PC-9 (cell line): ENCODE results near the gene CHAC2. TPM values are rescaled to one million over a fixed set of nuclear protein-coding genes. Genes with fewer than 3 reads are reported as not detected.
A peak's percentile ranks its signal among the peaks of the same experiment; 100 is the strongest.

Experiments
- BruUV-seq: library from RNA; stranded (reverse); fragments of 400-500 nt; replicated peaks from 2 replicates; lab custom pipeline; 2021; lab: Mats Ljungman, UMichigan
- CTCF ChIA-PET: fragments of 300-600 bp; sonication (Branson Sonifier 250); formaldehyde crosslinking; loops from one replicate; lab custom pipeline; 2022; ENCODE audit warnings: antibody characterized with exemption; lab: Charles Lee
- POLR2A ChIA-PET: fragments of 300-600 bp; sonication (Branson Sonifier 250); formaldehyde crosslinking; loops from one replicate; lab custom pipeline; 2022; ENCODE audit warnings: antibody characterized with exemption; ENCODE audit not compliant: unreplicated experiment; lab: Charles Lee
- DNase-seq, 2 experiments: peaks; one replicate each; pipeline versions ENCODE4 v3.0.0 to v3.0.0-alpha.2; 2015 to 2022; ENCODE audit warnings: mixed read lengths in 1 of 2
- H2AFZ ChIP-seq: fragments of 200-600 bp; sonication (generic); 2 replicates; pipeline ENCODE4 v1.8.1; 2017; ENCODE audit warnings: antibody characterized with exemption
- H3F3A ChIP-seq: fragments of 200-600 bp; sonication (generic); 2 replicates; pipeline ENCODE4 v1.8.1; 2017; ENCODE audit warnings: antibody characterized with exemption, mild to moderate bottlenecking, low read depth; ENCODE audit not compliant: insufficient read depth
- H3K27ac ChIP-seq: fragments of 200-600 bp; sonication (generic); 2 replicates; pipeline ENCODE4 v1.6.1; 2016; ENCODE audit warnings: mixed run types
- H3K27me3 ChIP-seq: fragments of 200-600 bp; sonication (generic); 2 replicates; pipeline ENCODE4 v1.6.1; 2016; ENCODE audit warnings: low read depth, mixed run types; ENCODE audit not compliant: insufficient read depth
- H3K36me3 ChIP-seq: fragments of 200-600 bp; sonication (generic); 2 replicates; pipeline ENCODE4 v1.6.1; 2016; ENCODE audit warnings: low read depth, mixed run types
- H3K4me1 ChIP-seq: fragments of 200-600 bp; sonication (generic); replicated peaks from 2 replicates; pipeline ENCODE4 v1.6.1; 2016; ENCODE audit warnings: mixed run types; ENCODE audit not compliant: insufficient read depth
- H3K4me2 ChIP-seq: fragments of 200-600 bp; sonication (generic); 2 replicates; pipeline ENCODE4 v1.6.1; 2017; ENCODE audit warnings: mixed run types
- H3K4me3 ChIP-seq: fragments of 200-600 bp; sonication (generic); 2 replicates; pipeline ENCODE4 v1.6.1; 2016; ENCODE audit warnings: mixed run types
- H3K79me2 ChIP-seq: fragments of 200-600 bp; sonication (generic); 2 replicates; pipeline ENCODE4 v1.6.1; 2017; ENCODE audit warnings: low read depth, mixed run types
- H3K9me2 ChIP-seq: fragments of 200-600 bp; sonication (generic); 2 replicates; pipeline ENCODE4 v1.8.1; 2017; ENCODE audit warnings: mild to moderate bottlenecking; ENCODE audit not compliant: insufficient read depth
- H3K9me3 ChIP-seq: fragments of 200-600 bp; sonication (generic); 2 replicates; pipeline ENCODE4 v1.8.1; 2016; ENCODE audit warnings: low read depth; ENCODE audit not compliant: insufficient read depth
- H4K20me1 ChIP-seq: fragments of 200-600 bp; sonication (generic); 2 replicates; pipeline ENCODE4 v1.8.1; 2017; ENCODE audit not compliant: insufficient read depth
- EZH2 ChIP-seq: fragments of 200-600 bp; sonication (generic); IDR thresholded peaks from 2 replicates; pipeline ENCODE4 v1.8.0; 2017; ENCODE audit warnings: antibody characterized with exemption, low read depth
- intact Hi-C: fragments of 100-400 bp; cut with micrococcal nuclease; formaldehyde crosslinking; loops from one replicate; pipeline ENCODE4 v1.10.0; 2022; ENCODE audit not compliant: unreplicated experiment
- total RNA-seq: library from RNA; stranded (reverse); gene quantifications from 2 replicates; pipeline ENCODE4 v1.2.3, GENCODE V29; 2021
- TF ChIP-seq, protein P1 (sequence below): fragments of 200-600 bp; sonication (generic); conservative IDR thresholded peaks from 2 replicates; pipeline ENCODE4 v1.6.1; 2017; ENCODE audit warnings: mixed run types, antibody characterized with exemption, mild to moderate bottlenecking, moderate library complexity

CHAC2 gene
- total RNA-seq, 1 experiment from 2014 or later: 5.0 TPM

DNA sequence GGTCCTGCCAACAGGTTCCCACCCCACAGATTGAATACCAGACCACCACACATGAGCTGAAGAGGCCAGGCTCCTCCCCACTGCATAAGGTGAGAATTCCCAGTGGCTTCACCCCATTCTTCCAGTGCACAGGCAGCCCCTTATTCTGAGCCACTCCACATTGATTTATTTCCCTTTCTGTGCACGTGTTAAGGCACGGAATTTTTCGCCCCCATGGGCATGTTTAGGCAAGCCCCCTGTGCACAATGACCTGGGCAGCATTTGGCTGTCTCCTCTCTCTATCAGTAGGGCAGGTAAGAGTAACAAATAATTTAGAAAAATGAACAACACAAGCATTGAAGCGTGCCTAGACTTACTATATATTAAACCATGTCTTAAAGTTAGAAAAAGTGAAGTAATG, 15.2 kb upstream of the CHAC2 start:
- no peaks in the 10 kb centered on the region; the same call in 1 of the 2 replicates for H3K4me1 ChIP-seq
- intact Hi-C loops: no loop called here
- H3K27me3 ChIP-seq: no peaks in the 10 kb centered on the region
- H3K4me2 ChIP-seq: no peak overlapping the region
- no peak for TF ChIP-seq EZH2
- TF ChIP-seq, protein P1, sequence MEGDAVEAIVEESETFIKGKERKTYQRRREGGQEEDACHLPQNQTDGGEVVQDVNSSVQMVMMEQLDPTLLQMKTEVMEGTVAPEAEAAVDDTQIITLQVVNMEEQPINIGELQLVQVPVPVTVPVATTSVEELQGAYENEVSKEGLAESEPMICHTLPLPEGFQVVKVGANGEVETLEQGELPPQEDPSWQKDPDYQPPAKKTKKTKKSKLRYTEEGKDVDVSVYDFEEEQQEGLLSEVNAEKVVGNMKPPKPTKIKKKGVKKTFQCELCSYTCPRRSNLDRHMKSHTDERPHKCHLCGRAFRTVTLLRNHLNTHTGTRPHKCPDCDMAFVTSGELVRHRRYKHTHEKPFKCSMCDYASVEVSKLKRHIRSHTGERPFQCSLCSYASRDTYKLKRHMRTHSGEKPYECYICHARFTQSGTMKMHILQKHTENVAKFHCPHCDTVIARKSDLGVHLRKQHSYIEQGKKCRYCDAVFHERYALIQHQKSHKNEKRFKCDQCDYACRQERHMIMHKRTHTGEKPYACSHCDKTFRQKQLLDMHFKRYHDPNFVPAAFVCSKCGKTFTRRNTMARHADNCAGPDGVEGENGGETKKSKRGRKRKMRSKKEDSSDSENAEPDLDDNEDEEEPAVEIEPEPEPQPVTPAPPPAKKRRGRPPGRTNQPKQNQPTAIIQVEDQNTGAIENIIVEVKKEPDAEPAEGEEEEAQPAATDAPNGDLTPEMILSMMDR: no peak
- DNase-seq: no peak
- no peak overlapping the region for H3K4me3 ChIP-seq
- BruUV-seq: no TSS peak
- H2AFZ ChIP-seq: no peak overlapping the region
- peaks cover 4% of the 10 kb centered on the region; the same call in 1 of the 2 replicates for H3K9me3 ChIP-seq
- H3K27ac ChIP-seq: no peak overlapping the region
- CTCF ChIA-PET: no interaction called here
- H3K79me2 ChIP-seq: no peaks in the 10 kb centered on the region
- peaks cover 24% of the 10 kb centered on the region for H3K36me3 ChIP-seq
- H4K20me1 ChIP-seq: 0 out of 2 replicates have a peak, but pooled peaks cover 4% of the 10 kb centered on the region
- no peaks in the 10 kb centered on the region for H3K9me2 ChIP-seq
- H3F3A ChIP-seq: 0 out of 2 replicates have a peak, but pooled peaks cover 3% of the 10 kb centered on the region
- POLR2A ChIA-PET: no interaction called here

DNA sequence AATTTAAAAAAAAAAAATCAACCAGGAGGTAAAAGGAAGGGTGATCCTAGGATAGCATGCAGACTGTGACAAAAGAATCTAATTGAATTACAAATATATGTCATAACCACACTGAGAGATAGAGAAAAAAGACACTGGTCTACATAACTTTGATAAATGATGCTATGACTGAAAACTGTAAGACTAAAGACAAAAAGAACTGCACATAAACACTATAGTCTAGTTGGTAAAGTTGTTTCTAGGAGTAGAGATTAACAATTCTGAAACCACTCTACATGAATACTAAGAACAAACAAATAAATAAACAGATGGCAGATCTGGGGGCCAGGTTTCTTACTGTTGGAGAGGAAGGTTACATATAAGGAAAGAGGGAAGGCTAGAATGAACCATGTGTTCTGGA, 14.6 kb upstream of the CHAC2 start:
- H4K20me1 ChIP-seq: 0 out of 2 replicates have a peak, but pooled peaks cover 4% of the 10 kb centered on the region
- TF ChIP-seq, protein P1: no peak
- no peak for TF ChIP-seq EZH2
- no peaks in the 10 kb centered on the region; the same call in 1 of the 2 replicates for H3K4me1 ChIP-seq
- intact Hi-C loops: no loop called here
- H3F3A ChIP-seq: 0 out of 2 replicates have a peak, but pooled peaks cover 3% of the 10 kb centered on the region
- no peaks in the 10 kb centered on the region for H3K27me3 ChIP-seq
- CTCF ChIA-PET: no interaction called here
- H3K9me3 ChIP-seq: peaks cover 4% of the 10 kb centered on the region; the same call in 1 of the 2 replicates
- no peak overlapping the region for H3K4me3 ChIP-seq
- H3K4me2 ChIP-seq: no peak overlapping the region
- peaks cover 20% of the 10 kb centered on the region for H3K36me3 ChIP-seq
- no peak overlapping the region for H3K27ac ChIP-seq
- no peaks in the 10 kb centered on the region for H3K9me2 ChIP-seq
- no peak overlapping the region for H2AFZ ChIP-seq
- POLR2A ChIA-PET: interaction anchor here (0.7 kb wide), 1 partner anchor 1103 kb away, joined by 6 read pairs; no protein-coding TSS in a partner anchor
- no TSS peak for BruUV-seq
- DNase-seq: no peak
- H3K79me2 ChIP-seq: no peaks in the 10 kb centered on the region

DNA sequence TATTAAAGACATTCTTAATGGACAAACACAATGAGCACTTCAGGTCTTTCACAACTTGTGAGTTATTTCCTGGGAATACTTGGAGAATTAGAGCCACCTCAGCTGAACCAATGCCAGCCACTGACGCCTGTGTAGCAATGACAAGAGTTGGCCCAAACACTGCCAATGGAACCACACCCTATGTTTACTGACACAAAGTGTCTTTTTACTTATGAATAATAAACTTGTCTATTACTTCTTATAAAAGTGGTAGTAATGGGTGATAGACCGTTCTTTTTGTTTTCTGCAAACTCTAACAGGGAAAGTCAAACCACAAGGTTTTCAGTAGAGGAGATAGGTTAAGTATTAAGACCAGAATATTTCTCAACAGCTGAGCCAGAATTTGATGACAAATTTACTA, 12.5 kb upstream of the CHAC2 start:
- Histone ChIP-seq H3K79me2 (no peaks in the 10 kb centered on the region), H3K9me2 (no peaks in the 10 kb centered on the region), H3K36me3 (peaks cover 7% of the 10 kb centered on the region), H2AFZ (no peak overlapping the region), H3K4me2 (no peak overlapping the region), H3K4me1 (no peaks in the 10 kb centered on the region; the same call in 1 of the 2 replicates), H3K27me3 (no peaks in the 10 kb centered on the region), H4K20me1 (no peaks in the 10 kb centered on the region), H3K9me3 (no peaks in the 10 kb centered on the region), H3K4me3 (no peak overlapping the region), H3F3A (0 out of 2 replicates have a peak, but pooled peaks cover 3% of the 10 kb centered on the region), H3K27ac (no peak overlapping the region)
- intact Hi-C loops: no loop called here
- peak; percentile 5 to 43 for DNase-seq
- no TSS peak for BruUV-seq
- POLR2A ChIA-PET: no interaction called here
- CTCF ChIA-PET: interaction anchor here (0.7 kb wide), 1 partner anchor 1370 kb away, joined by 3 read pairs; no protein-coding TSS in a partner anchor
- TF ChIP-seq, protein P1: no peak
